Thyroid gland (tissue), 4 donors: ENCODE data around the gene NIFK.

ENCODE experiments used
- CTCF ChIP-seq, 6 experiments: fragments of 200-600 bp in 3 of 6; fragments of 450-650 bp in 3 of 6; sonication (generic) in 3 of 6; IDR thresholded peaks; one replicate each; pipeline ENCODE4 v1.5.1; 2016 to 2019; ENCODE audit warnings: antibody characterized with exemption in 6 of 6, mild to moderate bottlenecking in 2 of 6, inconsistent platforms in 1 of 6, moderate library complexity in 1 of 6
- POLR2A ChIP-seq, 2 donors: fragments of 450-650 bp; IDR thresholded peaks; one replicate each; pipeline ENCODE4 v1.6.1; 2017; ENCODE audit warnings: antibody characterized with exemption in 2 of 2, mild to moderate bottlenecking in 2 of 2, moderate library complexity in 1 of 2

- TF ChIP-seq POLR2A (IDR thresholded peaks at IDR 0.05) (no peak), CTCF (IDR thresholded peaks at IDR 0.05) (no peak)
Measured at GRCh38 chr2:121777699-121778058, 41.0 kb upstream of the NIFK start.
